ENCODE measurements around the gene HIGD2B.
"Not testable (repeated sequence)": the region's sequence is repeated elsewhere in the genome, so short reads cannot be mapped to it uniquely, and the experiment has no call there.

HIGD2B gene

GRCh38 chr15:72685925-72686794 lies at the start of gene HIGD2B, which contains the start of gene BBS4:
HIGD2B (minus strand) TSS chr15:72686182; CDS start chr15:72676374, 9,808 bp downstream.
BBS4 (plus strand) TSS chr15:72686207; CDS start chr15:72686228, 21 bp downstream.
- Mint-ChIP-seq H3K36me3 (ENCODE audit: low read depth) (no peaks in the 10 kb centered on the region), H3K4me1 (peaks cover 24% of the 10 kb centered on the region), H3K27ac (peak within 1 kb of the TSS; percentile 85), H3K4me3 (peak within 1 kb of the TSS; percentile 92), H3K9me3 (no peaks in the 10 kb centered on the region), H3K27me3 (no peaks in the 10 kb centered on the region)
- ATAC-seq (peak; percentile 98), DNase-seq (peak; percentile 88)

- Mint-ChIP-seq H3K9me3 (peaks cover 5% of the 10 kb centered on the region), H3K36me3 (ENCODE audit: low read depth) (peaks cover 49% of the 10 kb centered on the region), H3K27ac (no peak overlapping the region), H3K4me1 (peaks cover 16% of the 10 kb centered on the region), H3K4me3 (no peak overlapping the region), H3K27me3 (no peaks in the 10 kb centered on the region)
- no peak for DNase-seq
- ATAC-seq: no peak
Observed at GRCh38 chr15:72735111-72735510, 49.1 kb upstream of the HIGD2B start.

GRCh38 chr15:72733941-72734738 lies 48.2 kb upstream of the HIGD2B start:
- Mint-ChIP-seq H3K4me3 (no peak overlapping the region), H3K4me1 (peaks cover 6% of the 10 kb centered on the region), H3K27ac (no peak overlapping the region), H3K9me3 (no peaks in the 10 kb centered on the region), H3K27me3 (no peaks in the 10 kb centered on the region), H3K36me3 (ENCODE audit: low read depth) (peaks cover 40% of the 10 kb centered on the region)
- no peak for ATAC-seq
- DNase-seq: no peak

GRCh38 chr15:72732516-72732915 lies 46.5 kb upstream of the HIGD2B start:
- ATAC-seq: no peak
- Mint-ChIP-seq H3K27me3 (no peaks in the 10 kb centered on the region), H3K27ac (no peak overlapping the region), H3K4me3 (no peak overlapping the region), H3K9me3 (no peaks in the 10 kb centered on the region), H3K36me3 (ENCODE audit: low read depth) (peaks cover 29% of the 10 kb centered on the region), H3K4me1 (no peaks in the 10 kb centered on the region)
- DNase-seq: no peak

GRCh38 chr15:72732086-72732485 lies 46.1 kb upstream of the HIGD2B start:
- H3K36me3 Mint-ChIP-seq (ENCODE audit: low read depth): peaks cover 25% of the 10 kb centered on the region
- no peaks in the 10 kb centered on the region for H3K9me3 Mint-ChIP-seq
- no peaks in the 10 kb centered on the region for H3K27me3 Mint-ChIP-seq
- DNase-seq: no peak
- H3K27ac Mint-ChIP-seq: no peak overlapping the region
- no peaks in the 10 kb centered on the region for H3K4me1 Mint-ChIP-seq
- ATAC-seq: no peak
- no peak overlapping the region for H3K4me3 Mint-ChIP-seq

- DNase-seq (no peak), ATAC-seq (no peak)
- Mint-ChIP-seq H3K4me1 (no peaks in the 10 kb centered on the region), H3K27ac (no peak overlapping the region), H3K27me3 (no peaks in the 10 kb centered on the region), H3K9me3 (no peaks in the 10 kb centered on the region), H3K4me3 (no peak overlapping the region), H3K36me3 (ENCODE audit: low read depth) (peaks cover 7% of the 10 kb centered on the region)
Observed at GRCh38 chr15:72728821-72729220, 42.8 kb upstream of the HIGD2B start.

- not testable (repeated sequence) for H3K27me3 Mint-ChIP-seq; ATAC-seq; H3K27ac Mint-ChIP-seq; H3K9me3 Mint-ChIP-seq; H3K36me3 Mint-ChIP-seq (ENCODE audit: low read depth); DNase-seq; H3K4me3 Mint-ChIP-seq; H3K4me1 Mint-ChIP-seq
Observed at GRCh38 chr15:72728249-72728648, 42.3 kb upstream of the HIGD2B start.

GRCh38 chr15:72727154-72727553 lies 41.2 kb upstream of the HIGD2B start:
- no peaks in the 10 kb centered on the region for H3K9me3 Mint-ChIP-seq
- no peak for DNase-seq
- H3K4me1 Mint-ChIP-seq: no peaks in the 10 kb centered on the region
- H3K36me3 Mint-ChIP-seq (ENCODE audit: low read depth): peaks cover 4% of the 10 kb centered on the region
- no peaks in the 10 kb centered on the region for H3K27me3 Mint-ChIP-seq
- H3K4me3 Mint-ChIP-seq: no peak overlapping the region
- H3K27ac Mint-ChIP-seq: no peak overlapping the region
- no peak for ATAC-seq

GRCh38 chr15:72725851-72726250 lies 39.9 kb upstream of the HIGD2B start:
- H3K36me3 Mint-ChIP-seq (ENCODE audit: low read depth); H3K27me3 Mint-ChIP-seq; DNase-seq; ATAC-seq; H3K9me3 Mint-ChIP-seq; H3K27ac Mint-ChIP-seq; H3K4me1 Mint-ChIP-seq; H3K4me3 Mint-ChIP-seq: not testable (repeated sequence)

- Mint-ChIP-seq H3K4me1 (no peaks in the 10 kb centered on the region), H3K27ac (no peak overlapping the region), H3K9me3 (no peaks in the 10 kb centered on the region), H3K4me3 (no peak overlapping the region), H3K27me3 (no peaks in the 10 kb centered on the region), H3K36me3 (ENCODE audit: low read depth) (no peaks in the 10 kb centered on the region)
- ATAC-seq: no peak
- DNase-seq: no peak
Observed at GRCh38 chr15:72725446-72725845, 39.5 kb upstream of the HIGD2B start.

- no peak overlapping the region for H3K4me3 Mint-ChIP-seq
- H3K27me3 Mint-ChIP-seq: no peaks in the 10 kb centered on the region
- H3K27ac Mint-ChIP-seq: no peak overlapping the region
- ATAC-seq (no peak), DNase-seq (no peak)
- H3K4me1 Mint-ChIP-seq: no peaks in the 10 kb centered on the region
- H3K9me3 Mint-ChIP-seq: no peaks in the 10 kb centered on the region
- no peaks in the 10 kb centered on the region for H3K36me3 Mint-ChIP-seq (ENCODE audit: low read depth)
Observed at GRCh38 chr15:72724028-72724427, 38.0 kb upstream of the HIGD2B start.

GRCh38 chr15:72722071-72722696 lies 36.2 kb upstream of the HIGD2B start:
- Mint-ChIP-seq H3K27me3 (no peaks in the 10 kb centered on the region), H3K4me1 (no peaks in the 10 kb centered on the region), H3K36me3 (ENCODE audit: low read depth) (peaks cover 7% of the 10 kb centered on the region), H3K4me3 (no peak overlapping the region), H3K27ac (no peak overlapping the region), H3K9me3 (no peaks in the 10 kb centered on the region)
- peak; percentile 69 for DNase-seq
- no peak for ATAC-seq

- ATAC-seq; H3K9me3 Mint-ChIP-seq; H3K36me3 Mint-ChIP-seq (ENCODE audit: low read depth); H3K27me3 Mint-ChIP-seq; H3K4me1 Mint-ChIP-seq; DNase-seq; H3K4me3 Mint-ChIP-seq; H3K27ac Mint-ChIP-seq: not testable (repeated sequence)
Observed at GRCh38 chr15:72708551-72709303, 22.7 kb upstream of the HIGD2B start.

GRCh38 chr15:72706266-72706665 lies 20.3 kb upstream of the HIGD2B start:
- no peak overlapping the region for H3K4me3 Mint-ChIP-seq
- peaks cover 5% of the 10 kb centered on the region for H3K4me1 Mint-ChIP-seq
- no peaks in the 10 kb centered on the region for H3K27me3 Mint-ChIP-seq
- peaks cover 5% of the 10 kb centered on the region for H3K36me3 Mint-ChIP-seq (ENCODE audit: low read depth)
- H3K27ac Mint-ChIP-seq: no peak overlapping the region
- ATAC-seq (no peak), DNase-seq (no peak)
- H3K9me3 Mint-ChIP-seq: no peaks in the 10 kb centered on the region
